H1 (cell line): Measurements from ENCODE around the gene SLC39A11. TPM values are rescaled to one million over a fixed set of nuclear protein-coding genes. Genes with fewer than 3 reads are reported as not detected.

Experiments
- BACH1 ChIP-seq: IDR thresholded peaks from 2 replicates; pipeline ENCODE4 v1.6.1; 2012; ENCODE audit warnings: low read length, improper control_type of control experiment
- CEBPB ChIP-seq: IDR thresholded peaks from 2 replicates; pipeline ENCODE4 v1.6.1; 2012; ENCODE audit warnings: low read depth, low read length
- JUN ChIP-seq: IDR thresholded peaks from 2 replicates; pipeline ENCODE4 v1.6.1; 2011; ENCODE audit warnings: low read depth, mild to moderate bottlenecking, improper control_type of control experiment, low read length
- KDM4A ChIP-seq: IDR thresholded peaks from one replicate; pipeline ENCODE4 v1.7.1; 2012; ENCODE audit warnings: low read depth, mild to moderate bottlenecking, moderate library complexity, low read length, inconsistent platforms; ENCODE audit not compliant: severe bottlenecking
- MAFK ChIP-seq: IDR thresholded peaks from 2 replicates; pipeline ENCODE4 v1.6.1; 2012; ENCODE audit warnings: low read depth, mild to moderate bottlenecking, improper control_type of control experiment, low read length
- POLR2AphosphoS5 ChIP-seq: IDR thresholded peaks from 2 replicates; pipeline ENCODE4 v1.6.1; 2011; ENCODE audit warnings: low read depth, low read length
- SIX5 ChIP-seq: IDR thresholded peaks from 2 replicates; pipeline ENCODE4 v1.6.1; 2011; ENCODE audit warnings: mild to moderate bottlenecking, low read depth, low read length
- SP4 ChIP-seq: IDR thresholded peaks from 2 replicates; pipeline ENCODE4 v1.6.1; 2012; ENCODE audit warnings: low read length, inconsistent platforms
- ZNF274 ChIP-seq: IDR thresholded peaks from 2 replicates; pipeline ENCODE4 v1.7.0; 2012; ENCODE audit warnings: low read length, borderline replicate concordance; ENCODE audit errors: extremely low read depth
- polyA plus RNA-seq, 7 experiments: library from polyadenylated mRNA; depleted of rRNA in 3 of 7; stranded (reverse) in 5 of 7; unstranded in 2 of 7; fragments of >200 nt in 5 of 7; fragments of 200-250 nt in 2 of 7; gene quantifications; 1 replicate in 5 of 7; 2 replicates in 1 of 7; 4 replicates in 1 of 7; pipeline versions ENCODE4 v1.2.1 to v1.2.3, GENCODE V29; 2011 to 2013; ENCODE audit warnings: missing spikeins in 2 of 7, mixed read lengths in 2 of 7
- total RNA-seq: library from RNA; stranded (reverse); fragmentation: NEBNext Ultra II Directional; extraction: Animal tissue kit (Norgen Biotek cat#: 25700); gene quantifications from 2 replicates; pipeline ENCODE4 v1.2.1, GENCODE V29; 2021

The SLC39A11 gene
- total and polyA plus RNA-seq, 2 of the 8 experiments (the other 6 are each of a cell fraction or from before 2014, with no cell fraction given) = 12.2 to 19.6 TPM

- TF ChIP-seq KDM4A (no peak), CEBPB (no peak), POLR2AphosphoS5 (no peak), SP4 (no peak), SIX5 (no peak), MAFK (no peak), ZNF274 (no peak), BACH1 (no peak), JUN (no peak)
- TF ChIP-seq, all 59 proteins: peak for 0
These were observed 469.6 kb downstream of the SLC39A11 start (continued) for GRCh38 chr17:72622661-72623433.
